Activated gamma-delta T cell (primary cell): ENCODE measurements around the gene GSPT1.

Experiments used
- DNase-seq: peaks from one replicate; lab custom pipeline; 2025; lab: John Stamatoyannopoulos, UW

GSPT1 gene

DNA sequence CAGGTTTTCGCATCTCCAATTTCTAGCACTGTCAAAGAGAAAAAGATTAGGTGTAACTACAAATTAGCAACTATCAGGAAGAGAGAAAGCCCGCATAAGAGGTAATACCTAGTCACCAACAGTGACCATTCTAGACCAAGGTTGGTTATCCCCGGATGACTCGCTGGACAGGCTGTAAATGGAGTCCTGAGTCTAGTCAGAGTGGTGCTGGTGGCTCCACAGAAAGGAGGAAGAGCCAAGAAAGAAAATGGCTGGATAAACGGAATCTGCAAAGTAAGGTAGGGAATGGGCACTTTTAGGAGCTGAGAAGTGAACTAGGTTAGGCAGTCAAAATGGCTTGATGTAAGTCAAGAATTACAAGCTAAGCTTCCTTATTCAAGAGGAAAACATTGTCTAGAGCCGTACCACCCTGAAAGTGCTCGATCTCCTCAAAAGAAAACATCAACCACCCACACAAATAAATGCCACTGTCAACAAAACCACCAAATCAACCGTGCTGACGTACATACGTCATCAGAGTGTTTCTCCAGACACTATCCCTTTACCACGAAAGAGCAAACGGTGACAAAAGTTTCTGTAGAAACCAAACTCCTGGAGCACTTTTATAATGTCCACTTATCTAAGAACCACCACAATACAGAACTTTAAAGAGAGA is 2.2 kb downstream of the GSPT1 start:
- no peak for DNase-seq

DNA sequence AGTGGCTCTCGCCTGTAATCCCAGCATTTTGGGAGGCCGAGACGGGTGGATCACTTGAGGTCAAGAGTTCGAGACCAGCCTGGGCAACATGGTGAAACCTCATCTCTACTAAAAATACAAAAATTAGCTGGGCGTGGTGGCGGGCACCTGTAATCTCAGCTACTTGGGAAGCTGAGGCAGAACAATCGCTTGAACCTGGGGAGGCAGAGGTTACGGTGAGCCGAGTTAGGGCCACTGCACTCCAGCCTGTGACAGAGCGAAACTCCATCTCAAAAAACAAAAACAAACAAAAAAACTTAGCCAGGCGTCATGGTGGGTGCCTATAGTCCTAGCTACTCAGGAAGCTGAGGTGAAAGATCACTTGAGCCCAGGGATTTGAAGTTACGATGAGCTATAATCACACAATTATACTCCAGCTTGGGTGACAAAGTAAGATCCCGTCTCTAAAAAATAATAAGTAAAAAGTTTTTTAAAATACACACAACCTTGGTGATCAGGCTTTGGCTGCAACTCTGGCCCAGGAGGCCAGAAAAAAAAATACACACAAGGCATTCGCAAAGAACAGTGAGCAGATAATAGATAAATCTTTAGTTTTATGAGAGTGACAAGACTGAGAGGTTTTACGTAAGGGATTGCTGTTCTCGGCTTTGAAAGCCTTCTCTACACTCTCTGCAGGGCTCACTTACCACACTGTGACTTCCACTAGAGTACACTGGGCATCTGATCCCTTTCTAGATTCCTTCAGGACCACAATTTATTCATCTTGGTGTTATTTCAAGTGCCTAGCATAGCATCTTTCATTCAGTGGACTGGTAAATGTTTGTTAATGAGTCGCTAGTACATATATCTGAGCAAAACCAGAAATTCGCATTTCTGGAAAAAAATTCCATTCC is 5.9 kb downstream of the GSPT1 start:
- no peak for DNase-seq

DNA sequence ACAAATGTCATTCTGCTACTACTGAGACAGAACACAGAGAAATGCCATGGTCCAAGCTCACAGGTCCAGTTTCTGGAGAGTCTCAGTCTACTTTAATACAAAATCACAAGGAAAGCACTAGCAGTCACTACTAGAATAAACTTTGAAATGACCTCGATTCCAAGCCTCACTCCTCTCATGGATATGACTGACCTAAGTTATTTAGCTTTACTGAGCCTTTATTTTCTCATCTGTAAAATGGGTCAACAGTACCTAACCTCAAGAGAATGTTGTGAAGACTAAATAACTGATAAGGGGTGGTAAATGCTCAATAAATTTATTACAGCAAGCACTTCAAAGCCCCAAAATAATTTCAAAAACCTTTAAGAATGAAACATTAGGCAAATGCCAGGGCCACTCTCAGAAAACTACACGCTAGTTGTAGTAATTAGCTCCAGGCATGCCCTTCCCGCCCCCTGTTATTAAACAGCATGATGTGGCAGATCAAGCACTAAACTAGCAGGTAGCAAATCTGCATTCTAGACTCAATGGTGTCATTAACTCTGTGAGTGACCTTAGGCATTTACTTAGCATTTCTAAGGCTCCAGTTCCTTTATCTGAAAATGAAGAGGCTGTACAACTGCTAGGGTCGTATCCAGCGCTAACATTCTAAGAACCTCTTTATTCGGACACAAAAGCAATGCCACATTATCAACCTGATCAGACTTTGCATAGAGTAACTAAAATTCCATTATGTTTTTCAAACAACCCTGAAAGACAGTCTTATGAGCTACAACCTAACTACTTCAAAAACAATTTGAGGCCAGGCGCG is 8.4 kb downstream of the GSPT1 start:
- DNase-seq, result no peak

DNA sequence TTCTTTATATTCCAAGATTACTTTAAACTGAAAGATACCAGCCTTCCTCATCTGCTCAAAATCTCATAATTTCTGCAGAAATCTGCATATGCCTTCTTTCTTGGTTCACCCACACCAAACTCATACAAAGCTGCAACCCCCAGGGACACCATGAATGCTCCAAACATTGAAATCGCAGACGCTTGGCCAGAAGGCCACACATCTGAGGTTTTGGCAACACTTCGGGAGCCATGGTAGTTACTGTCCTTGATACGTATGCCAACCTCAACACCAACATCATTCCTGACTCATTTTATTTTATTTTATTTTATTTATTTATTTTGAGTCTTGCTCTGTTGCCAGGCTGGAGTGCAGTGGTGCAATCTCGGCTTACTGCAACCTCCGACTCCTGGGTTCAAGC is 11.8 kb downstream of the GSPT1 start:
- no peak for DNase-seq

DNA sequence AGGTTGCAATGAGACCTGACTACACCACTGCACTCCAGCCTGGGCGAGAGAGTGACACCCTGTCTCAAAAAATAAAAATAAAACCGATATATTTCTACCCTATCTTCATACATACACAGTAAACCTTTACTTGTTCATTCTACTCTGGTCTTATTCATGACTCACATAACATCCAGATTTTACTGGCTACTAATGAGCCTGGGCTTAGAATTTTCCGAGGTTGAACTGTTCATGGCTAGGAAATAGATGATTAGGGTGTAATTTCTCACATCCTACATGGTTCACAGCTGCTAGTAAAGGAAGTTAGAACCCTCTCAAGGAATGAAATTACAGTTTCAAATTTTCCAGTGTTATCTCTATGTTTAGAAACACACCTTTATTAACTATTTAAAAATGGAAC is 14.7 kb downstream of the GSPT1 start:
- DNase-seq, result no peak

DNA sequence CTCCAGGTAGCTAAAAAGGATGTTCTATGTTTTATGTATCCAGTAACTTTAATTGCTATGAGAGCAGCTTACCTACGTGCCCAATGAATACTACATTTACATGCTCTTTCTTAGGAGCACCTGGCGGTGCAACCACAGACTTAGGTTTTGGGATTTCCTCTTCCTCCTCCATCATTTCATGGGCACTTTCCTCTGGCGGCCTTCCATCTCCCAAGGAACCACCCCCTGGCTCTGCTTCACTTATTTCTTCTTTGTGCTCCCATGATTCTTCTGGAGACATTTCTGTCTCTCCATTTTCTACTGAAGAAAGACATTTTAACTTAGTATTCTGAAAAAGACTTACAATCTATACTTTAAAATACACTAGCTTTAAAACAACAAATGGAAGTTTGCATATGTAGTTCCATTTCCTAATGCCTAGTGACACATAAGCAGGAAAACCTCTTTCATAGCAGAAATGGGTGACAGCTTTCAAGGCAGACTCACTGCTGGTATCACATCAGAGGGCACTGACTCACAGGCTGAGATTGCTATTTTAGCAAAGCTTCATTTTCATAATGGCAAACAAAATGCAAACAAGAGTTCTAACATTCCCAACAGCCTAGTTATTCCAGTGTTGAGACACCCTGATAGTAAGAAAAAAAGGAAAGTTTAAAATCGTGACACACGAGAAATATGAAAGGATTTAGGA is 19.1 kb downstream of the GSPT1 start:
- no peak for DNase-seq

DNA sequence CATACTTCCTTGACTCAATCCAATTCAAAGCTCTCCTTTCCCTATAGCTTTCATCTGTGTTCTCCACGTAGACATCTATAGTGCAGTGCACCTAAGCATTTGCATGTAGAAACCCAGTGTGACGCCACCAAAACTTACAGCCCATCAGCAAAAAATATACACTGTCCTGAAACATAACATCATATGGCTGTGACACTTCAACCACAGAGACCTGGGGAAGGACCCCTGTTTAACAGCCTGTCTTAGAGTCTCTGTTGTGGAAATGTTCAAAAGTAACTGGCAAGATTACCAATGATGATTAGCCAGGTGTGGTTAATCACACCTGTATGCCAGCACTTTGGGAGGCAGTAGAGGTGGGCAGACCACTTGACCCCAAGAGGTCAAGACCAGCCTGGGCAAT is 22.2 kb downstream of the GSPT1 start:
- no peak for DNase-seq

DNA sequence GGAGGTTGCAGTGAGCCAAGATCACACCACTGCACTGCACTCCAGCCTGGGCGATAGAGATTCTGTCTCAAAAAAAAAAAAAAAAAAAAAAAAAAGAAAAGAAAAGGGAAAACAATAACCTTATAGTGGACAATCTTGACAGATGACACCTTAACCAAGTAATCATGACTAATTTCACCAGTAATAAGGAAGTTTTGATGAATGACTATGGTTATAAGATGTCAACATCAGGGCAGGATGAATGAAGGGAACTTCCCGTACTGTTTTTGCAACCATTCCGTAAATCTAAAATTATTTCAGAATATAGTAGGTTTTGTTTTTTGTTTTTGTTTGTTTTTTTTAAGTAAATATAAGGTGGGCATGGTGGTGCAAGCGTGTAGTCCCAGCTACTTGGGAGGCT is 23.0 kb downstream of the GSPT1 start:
- DNase-seq, result no peak

DNA sequence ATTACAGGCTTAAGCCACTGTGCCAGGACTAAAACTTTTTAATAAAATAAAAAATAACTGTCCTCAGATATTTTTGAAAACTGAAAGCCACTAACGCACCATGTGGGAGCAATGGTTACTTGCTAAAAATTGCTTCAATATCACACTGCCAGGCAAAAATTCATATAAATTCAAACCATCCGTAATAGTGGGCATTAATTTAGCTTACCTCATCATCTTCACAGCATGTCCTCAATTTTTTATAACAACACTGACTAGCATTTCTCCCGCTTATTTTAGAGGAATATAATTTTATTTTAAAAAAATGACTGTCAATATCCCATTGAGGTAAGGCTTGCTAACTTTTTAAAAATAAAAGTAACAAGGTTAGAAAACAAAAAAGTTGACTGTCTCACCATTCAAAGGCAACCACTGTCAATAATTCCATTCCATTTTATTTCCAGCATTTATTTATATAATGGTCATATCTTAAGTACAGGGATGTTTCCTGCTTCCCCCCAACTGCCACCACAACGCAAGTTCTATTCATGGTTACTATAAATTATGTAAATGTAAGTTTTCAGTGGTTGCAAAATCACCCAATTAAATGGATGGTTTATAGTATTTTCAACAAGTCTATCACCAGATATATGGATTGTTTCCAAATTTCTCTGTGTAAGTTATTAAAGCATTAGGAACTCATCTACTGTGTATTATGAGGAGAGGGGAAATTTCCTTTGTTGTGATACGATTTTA is 25.4 kb downstream of the GSPT1 start:
- no peak for DNase-seq

DNA sequence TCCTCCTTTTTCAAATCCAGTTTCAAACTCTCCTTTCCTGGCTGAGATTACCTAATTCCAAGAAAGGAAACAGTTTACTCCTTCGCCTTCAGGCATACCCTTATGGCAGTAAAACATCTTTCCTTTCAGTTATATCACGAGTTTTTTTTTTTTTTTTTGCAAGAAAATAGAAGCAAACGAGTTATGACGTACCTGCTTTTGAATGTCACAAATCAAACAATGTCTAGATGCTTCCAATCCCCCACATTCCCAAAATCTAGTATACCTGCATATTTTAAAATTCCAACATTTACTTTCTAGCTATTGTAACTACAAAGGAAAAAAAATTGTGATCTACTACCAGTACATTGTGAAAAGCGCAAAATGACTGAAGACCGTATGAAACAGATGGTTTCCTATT is 28.9 kb downstream of the GSPT1 start:
- DNase-seq, result no peak

DNA sequence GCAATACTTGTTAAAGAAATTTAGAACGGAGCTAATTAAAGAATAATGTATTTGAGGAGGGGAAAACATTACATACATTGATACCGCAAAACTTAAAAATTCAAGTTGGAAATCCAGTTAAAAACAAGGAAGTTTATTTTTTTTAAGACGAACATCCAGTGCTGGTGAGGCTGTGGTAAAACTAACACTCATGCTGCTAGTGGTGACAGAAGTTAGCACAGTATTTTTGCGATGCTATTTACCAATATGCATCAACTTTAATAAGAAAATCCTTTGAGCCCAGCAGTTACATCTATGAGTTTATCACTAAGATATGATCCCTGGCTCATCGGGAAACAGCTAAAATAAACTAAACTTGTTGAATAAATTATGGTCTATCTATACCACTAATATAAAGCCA is 31.7 kb downstream of the GSPT1 start:
- no peak for DNase-seq

DNA sequence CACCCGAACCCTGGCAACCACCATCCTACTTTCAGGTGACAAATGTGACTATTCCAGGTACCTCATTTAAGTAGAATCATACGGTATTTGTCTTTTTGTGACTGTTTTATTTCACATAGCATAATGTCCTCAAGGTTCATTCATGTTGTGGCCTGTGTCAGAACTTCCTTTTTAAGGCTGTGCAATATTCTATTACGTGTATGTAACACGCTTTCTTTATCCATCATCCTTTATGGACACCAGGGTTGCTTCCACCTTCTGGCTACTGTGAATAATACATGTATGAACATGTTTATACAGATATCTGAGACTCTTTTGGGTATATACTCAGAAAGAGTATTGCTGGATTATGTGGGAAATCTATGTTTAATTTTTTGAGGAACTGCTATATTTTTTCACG is 35.7 kb downstream of the GSPT1 start:
- no peak for DNase-seq

DNA sequence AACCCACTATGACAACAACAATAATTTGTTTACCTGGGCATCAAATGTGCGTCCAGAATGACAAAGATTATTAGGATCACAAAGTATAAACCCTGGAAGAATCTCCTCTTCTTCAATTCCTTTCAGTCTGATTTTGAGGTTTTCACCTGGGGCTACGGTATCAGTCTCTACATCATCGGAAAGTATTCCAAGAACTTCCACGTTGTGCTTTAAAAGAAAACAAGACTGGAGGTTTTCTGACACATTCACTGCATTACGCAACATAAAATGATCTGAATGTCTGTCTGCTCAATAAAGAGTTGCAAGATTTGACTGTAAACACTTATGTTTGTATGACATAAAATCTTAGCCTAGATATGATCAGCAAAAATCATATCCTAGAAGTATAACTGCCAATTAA is 38.4 kb downstream of the GSPT1 start:
- DNase-seq, result no peak

DNA sequence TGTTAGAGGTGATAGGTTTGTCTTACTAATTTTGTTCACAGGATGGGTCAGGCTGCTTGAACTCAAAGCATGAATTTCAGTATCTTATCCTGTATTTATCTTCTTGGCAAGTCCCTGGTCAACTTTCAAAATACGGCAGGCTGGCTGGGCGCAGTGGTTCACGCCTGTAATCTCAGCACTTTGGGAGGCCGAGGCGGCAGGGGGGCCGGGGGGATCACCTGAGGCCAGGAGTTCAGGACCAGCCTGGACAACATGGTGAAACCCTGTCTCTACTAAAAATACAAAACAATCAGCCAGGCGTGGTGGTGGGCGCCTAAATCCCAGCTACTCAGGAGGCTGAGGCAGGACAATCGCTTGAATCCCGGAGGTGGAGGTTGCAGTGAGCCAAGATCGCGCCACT is 39.5 kb downstream of the GSPT1 start:
- DNase-seq, result no peak

DNA sequence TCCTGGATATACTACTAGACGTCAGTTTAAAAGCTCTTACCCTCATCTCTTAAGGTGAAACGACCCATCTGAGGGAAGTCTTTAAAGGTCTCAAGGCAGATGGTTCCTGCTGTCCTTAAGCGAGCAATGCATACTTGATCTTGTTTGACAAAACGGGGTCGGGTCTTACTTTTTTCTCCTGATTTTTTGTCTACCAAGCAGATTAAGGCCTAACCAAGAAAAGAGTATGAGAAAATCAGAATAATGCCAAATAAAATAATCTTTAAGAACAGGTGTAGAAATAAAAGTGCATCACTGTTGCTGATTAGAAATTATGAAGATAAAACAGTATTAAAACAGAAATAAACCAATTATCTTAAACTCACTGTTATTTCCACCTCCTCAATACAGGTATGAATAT is 40.0 kb downstream of the GSPT1 start:
- DNase-seq, result no peak

DNA sequence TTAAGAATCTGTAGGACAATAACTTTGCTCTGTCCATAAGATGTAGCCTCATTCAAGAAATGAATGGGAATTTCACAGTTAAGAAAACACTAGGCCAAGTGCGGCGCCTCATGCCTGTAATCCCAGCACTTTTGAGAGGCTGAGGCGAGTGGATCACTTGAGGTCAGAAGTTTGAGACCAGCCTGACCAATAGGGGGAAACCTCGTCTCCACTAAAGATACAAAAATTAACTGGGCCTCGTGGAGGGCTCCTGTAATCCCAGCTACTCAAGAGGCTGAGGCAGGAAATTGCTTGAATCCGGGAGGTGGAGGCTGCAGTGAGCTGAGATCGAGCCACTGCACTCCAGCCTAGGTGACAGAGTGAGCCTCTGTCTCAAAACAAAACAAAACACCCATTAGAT is 44.6 kb downstream of the GSPT1 start:
- DNase-seq, result no peak

DNA sequence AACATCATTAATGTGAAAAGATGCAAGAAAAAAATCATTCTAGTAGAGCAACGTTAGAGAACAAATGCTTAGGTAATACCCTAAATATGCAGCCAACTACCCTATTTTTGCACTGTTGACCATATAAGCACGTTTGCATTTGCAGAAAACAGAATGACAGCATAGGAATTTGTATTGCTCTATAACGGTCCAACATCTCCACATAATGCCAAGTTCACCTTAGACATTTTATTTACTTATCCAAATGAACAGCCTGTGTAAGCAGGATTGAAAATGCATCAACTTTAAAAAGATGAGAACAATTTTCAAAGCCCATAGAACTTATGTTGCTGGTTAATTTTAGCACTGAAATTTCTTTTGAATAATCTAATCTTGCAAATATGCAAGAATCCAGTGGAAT is 45.4 kb downstream of the GSPT1 start:
- no peak for DNase-seq

DNA sequence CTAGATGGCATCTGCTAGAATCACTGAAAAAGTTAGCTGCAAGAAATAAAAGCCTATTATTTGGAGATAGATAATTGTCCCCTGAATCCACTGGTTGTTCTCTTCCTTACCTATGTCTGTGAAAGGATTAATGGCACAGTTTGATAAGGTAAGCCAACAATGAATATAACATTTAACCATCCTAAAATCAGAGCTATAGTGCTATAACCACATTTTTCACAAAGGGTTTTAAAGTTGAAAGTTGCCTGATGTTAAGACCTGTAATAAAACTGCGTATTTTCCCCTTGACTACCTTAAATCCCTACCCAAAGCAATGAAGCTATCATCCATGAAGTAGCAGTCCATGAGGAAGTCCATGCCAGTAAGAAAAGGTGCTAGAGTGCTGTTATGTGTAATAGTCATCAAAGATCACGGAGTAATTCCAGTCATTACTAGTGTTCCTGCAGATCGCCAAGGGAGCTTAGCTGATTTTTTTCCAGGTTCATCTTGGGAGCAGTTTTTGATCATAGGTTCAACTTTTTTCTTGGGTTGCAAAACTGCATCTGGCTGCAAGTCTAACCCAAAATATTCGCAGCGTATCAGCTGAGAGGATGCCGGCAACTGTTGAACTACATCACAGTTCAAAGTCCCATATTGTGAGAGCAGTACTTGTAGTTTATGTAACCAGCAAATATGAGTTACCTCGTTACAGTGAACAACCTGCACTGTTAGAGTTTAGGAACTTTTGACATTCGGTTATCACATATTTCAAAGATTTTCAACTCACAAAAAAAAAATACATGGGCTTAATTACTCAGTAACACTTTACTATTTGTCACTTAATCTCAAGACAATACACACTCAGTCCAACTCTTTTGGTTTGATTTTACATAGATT is 46.2 kb downstream of the GSPT1 start:
- no peak for DNase-seq

DNA sequence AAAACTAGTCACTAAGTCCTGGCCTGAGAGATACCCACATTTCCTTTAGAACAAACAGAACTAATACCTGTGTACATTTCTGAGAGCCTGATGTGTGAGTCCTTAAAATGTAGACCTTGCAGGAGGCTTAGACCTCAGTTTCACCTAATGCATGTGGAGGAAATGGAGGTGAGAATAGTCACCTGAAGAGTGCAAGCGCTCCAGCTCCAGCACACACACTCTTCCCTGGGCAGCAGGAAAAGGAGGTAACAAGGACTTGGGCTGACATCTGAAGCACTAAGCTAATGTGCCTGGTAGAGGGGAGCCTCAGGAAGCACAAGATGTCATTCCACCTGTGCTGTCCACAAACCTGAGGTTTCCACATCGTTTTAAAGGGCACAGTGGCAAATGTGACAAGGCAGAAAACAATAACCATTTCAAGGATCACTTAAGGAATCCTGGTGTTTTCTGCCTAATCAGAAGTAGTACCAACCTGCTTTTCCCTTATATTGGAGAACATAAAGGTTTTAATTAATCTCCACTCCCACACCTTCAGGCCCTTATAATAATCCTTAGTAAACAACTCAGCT is 47.3 kb downstream of the GSPT1 start:
- no peak for DNase-seq

DNA sequence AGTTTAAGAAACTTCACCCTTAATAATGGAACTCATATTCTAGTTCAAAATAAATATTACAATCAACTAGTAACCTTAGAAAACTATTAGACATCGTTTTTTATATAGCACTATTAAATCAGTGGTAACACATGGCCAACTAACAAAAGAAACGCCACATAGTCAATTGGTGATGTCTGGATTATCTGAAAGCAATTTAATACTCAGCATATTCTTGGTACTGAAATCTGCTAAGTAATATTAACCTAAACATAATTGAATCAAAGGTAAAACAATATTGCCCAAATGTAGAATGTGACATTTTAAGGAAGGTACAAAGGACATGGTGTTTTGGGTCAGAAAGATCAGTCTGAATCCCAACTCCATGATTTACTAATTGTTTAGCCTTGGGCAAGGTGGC is 53.3 kb downstream of the GSPT1 start:
- DNase-seq, result no peak
